GM10266 (cell line): ENCODE data around the gene DNAJC27.
"Not testable (repeated sequence)": the region's sequence is repeated elsewhere in the genome, so short reads cannot be mapped to it uniquely, and the experiment has no call there.

Experiments used
- DNase-seq: peaks from one replicate; pipeline ENCODE4 v3.0.0; 2012; ENCODE audit errors: extremely low spot score
- TF ChIP-seq, protein P1 (sequence below): IDR thresholded peaks from 2 replicates; pipeline ENCODE4 v1.5.1; 2012; ENCODE audit warnings: mild to moderate bottlenecking, low read depth; ENCODE audit not compliant: control insufficient read depth, insufficient read depth; ENCODE audit errors: missing control alignments

DNAJC27 gene

DNA sequence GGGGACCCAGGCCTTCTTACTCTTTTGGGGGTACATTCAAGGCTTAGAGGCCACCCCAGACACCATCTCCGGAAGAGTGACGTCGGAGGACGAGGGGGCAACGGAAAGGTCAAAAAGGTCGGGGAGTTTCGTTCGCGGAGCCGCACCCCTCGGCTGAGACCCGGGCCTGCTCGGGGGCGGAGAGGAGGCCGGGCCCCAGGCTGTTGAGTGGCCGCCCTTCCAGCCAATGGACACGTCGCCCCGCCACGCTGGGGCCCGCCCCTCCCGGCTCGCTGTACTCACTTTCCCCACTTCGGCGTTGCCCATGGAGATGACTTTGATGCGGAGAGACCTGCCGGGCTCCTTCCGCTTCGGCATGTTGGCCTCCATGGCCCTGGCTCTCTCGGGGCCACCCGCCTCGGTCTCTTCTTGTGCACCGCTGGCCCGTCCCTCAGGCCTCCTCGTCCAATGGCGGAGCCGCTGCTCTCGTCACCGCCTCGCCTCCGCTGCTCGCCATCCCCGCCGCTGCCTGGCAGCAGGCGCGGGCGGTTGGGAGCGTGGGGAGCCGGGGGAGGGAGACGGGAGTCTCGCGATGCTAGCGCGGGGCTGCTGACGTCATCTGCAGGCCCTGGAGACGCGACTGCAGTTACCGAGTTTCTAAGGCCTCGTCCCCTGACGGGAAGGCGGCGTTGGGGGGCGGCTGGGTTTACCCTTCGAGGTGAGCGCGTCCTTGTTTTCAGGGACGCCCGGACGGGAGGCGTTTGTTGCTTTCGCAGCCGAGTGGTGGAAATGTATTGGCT lies at the start of gene DNAJC27:
DNAJC27 (minus strand) TSS at position 420 of the 779 bp plus-strand sequence; CDS start at position 369, 51 bp downstream.
- DNase-seq, result peak; percentile 94
- TF ChIP-seq, protein P1, sequence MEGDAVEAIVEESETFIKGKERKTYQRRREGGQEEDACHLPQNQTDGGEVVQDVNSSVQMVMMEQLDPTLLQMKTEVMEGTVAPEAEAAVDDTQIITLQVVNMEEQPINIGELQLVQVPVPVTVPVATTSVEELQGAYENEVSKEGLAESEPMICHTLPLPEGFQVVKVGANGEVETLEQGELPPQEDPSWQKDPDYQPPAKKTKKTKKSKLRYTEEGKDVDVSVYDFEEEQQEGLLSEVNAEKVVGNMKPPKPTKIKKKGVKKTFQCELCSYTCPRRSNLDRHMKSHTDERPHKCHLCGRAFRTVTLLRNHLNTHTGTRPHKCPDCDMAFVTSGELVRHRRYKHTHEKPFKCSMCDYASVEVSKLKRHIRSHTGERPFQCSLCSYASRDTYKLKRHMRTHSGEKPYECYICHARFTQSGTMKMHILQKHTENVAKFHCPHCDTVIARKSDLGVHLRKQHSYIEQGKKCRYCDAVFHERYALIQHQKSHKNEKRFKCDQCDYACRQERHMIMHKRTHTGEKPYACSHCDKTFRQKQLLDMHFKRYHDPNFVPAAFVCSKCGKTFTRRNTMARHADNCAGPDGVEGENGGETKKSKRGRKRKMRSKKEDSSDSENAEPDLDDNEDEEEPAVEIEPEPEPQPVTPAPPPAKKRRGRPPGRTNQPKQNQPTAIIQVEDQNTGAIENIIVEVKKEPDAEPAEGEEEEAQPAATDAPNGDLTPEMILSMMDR, result no peak

DNA sequence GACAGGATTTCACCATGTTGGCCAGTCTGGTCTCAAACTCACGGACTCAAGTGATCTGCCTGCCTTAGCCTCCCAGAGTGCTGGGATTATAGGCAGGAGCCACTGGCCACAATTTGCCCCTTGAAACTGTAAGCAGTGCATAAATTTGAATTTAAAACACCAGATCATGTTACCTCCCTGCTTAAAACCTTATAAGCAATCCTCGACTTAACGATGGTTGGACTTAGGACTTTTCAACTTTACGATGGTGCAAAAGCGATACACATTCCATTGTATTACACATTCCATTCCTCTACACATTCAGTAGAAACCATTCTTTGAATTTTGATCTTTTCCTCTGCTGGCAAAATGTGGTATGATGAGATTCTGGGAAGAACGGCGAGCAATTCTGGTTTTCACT lies 46.9 kb upstream of the DNAJC27 start:
- no peak for DNase-seq
- TF ChIP-seq, protein P1, result no peak

DNA sequence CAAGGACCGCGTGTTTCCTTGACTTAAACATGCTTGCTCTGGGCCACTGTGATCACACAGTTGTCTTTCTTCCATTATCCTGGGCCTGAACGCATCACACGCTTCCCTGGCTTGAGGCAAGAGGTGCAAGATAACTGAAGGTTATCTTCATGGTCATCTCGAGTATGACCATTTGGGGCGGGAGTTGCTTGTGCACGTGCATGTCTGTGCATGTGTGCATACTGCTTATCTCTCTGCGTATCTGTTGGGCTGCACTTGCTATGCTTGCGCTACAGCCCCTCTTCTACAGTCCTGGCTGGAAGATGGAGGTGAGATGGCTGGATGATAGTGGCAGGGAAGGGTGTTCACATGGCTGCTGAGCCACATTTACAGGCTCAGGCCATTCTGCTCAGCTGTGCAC lies 42.9 kb upstream of the DNAJC27 start:
- TF ChIP-seq, protein P1, result no peak

DNA sequence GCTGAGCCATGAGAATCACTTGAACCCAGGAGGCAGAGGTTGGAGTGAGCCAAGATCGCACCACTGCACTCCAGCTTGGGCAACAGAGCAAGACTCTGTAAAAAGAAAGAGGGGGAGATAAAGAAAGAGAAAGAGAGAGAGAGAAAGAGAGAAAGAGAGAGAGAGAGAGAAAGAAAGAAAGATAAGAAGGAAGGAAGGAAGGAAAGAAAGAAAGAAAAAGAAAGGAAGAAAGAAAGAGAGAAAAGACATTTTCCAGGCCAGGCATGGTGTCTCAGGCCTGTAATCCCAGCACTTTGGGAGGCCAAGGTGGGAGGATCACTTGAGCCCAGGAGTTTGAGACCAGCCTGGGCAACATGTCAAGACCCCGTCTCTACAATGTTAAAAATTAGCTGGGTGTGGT lies 39.6 kb upstream of the DNAJC27 start:
- DNase-seq, result not testable (repeated sequence)

More for the DNA sequence above, 42.9 kb upstream of the DNAJC27 start:
- DNase-seq, result no peak

DNA sequence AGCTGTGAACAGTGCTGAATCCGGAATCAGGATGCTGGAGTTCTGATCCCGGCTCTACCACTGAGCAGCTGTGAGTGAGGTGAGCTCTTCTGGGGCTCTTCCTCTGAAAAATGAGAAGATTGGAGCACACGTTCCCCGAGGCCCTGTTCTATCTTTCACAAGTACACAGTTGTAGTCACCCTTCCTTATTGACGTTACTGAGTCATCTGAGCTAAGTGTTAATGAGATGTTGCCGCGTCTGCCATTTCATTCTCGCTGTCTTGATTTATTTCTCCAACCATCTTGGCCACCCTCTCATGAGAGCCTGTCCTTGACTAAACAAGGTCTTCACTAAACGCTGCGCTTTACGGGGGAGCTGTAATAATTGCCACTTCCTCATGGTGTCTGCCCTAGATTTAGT lies 38.2 kb upstream of the DNAJC27 start:
- DNase-seq, result no peak
- TF ChIP-seq, protein P1, result no peak

DNA sequence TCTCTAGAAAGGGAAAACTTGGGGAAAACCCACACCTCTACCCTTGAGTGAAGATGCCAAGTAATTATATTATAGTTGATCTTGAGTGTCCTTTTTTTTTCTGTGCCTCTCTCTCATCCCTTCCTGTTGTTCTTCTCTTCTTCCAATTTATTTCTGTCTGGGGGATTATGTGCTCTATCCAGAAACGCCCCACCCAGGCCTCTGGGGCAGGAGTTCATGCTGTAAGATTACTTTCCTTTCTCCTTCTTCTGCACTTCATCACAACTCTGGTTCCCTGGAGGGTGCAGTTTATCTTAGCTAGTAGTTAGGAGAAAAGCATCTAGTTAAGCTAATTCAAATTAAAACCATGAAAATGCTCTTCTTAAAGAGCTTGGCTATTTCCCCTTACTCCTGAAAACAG lies 30.3 kb upstream of the DNAJC27 start:
- TF ChIP-seq, protein P1, result no peak
- no peak for DNase-seq

DNA sequence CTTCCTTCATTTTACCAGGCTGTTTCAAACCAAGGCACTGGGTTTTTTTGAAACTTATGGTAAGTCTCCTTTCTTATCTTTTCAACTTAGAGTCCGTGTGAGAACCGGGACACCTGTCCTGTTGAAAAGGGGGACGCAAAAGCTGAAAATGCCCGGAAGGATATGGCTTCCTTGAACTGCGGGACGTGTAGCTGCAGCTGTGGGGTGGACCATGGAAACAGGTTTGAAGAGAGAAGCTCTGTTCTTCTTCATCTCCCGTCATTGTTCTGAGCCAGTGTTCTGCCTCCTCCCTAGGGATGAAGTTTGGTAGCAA lies 29.5 kb upstream of the DNAJC27 start:
- DNase-seq, result no peak
- TF ChIP-seq, protein P1, result no peak
